ENCODE measurements around the gene KRT73. TPM values are rescaled to one million over a fixed set of nuclear protein-coding genes. Genes with fewer than 3 reads are reported as not detected.

Gene KRT73
- total RNA-seq, 1 experiment from 2014 or later = not detected

GRCh38 chr12:52622349-52622748, 4.0 kb upstream of the KRT73 start:
- no peak for DNase-seq (ENCODE audit: low spot score)

GRCh38 chr12:52618866-52619265, 507 bp upstream of the KRT73 start:
- DNase-seq (ENCODE audit: low spot score) = no peak

- no peak for DNase-seq (ENCODE audit: low spot score)
Observed at GRCh38 chr12:52617403-52617785, 965 bp downstream of the KRT73 start.

GRCh38 chr12:52616680-52617402, 1.5 kb downstream of the KRT73 start:
- DNase-seq (ENCODE audit: low spot score) = no peak

- no peak for DNase-seq (ENCODE audit: low spot score)
Observed at GRCh38 chr12:52615912-52616311, 2.4 kb downstream of the KRT73 start.

GRCh38 chr12:52615208-52615868, 3.0 kb downstream of the KRT73 start:
- DNase-seq (ENCODE audit: low spot score) = no peak

GRCh38 chr12:52614381-52615207, 3.8 kb downstream of the KRT73 start:
- DNase-seq (ENCODE audit: low spot score) = no peak

GRCh38 chr12:52613384-52614030, 4.9 kb downstream of the KRT73 start:
- DNase-seq (ENCODE audit: low spot score) = no peak

- no peak for DNase-seq (ENCODE audit: low spot score)
Observed at GRCh38 chr12:52612431-52613383, 5.7 kb downstream of the KRT73 start.

GRCh38 chr12:52611080-52611468, 7.3 kb downstream of the KRT73 start:
- no peak for DNase-seq (ENCODE audit: low spot score)

GRCh38 chr12:52608826-52609630, 9.3 kb downstream of the KRT73 start:
- DNase-seq (ENCODE audit: low spot score) = no peak

- no peak for DNase-seq (ENCODE audit: low spot score)
Observed at GRCh38 chr12:52608161-52608560, 10.2 kb downstream of the KRT73 start.

- no peak for DNase-seq (ENCODE audit: low spot score)
Observed at GRCh38 chr12:52607314-52607713, 11.0 kb downstream of the KRT73 start.

GRCh38 chr12:52606581-52607218, 11.7 kb downstream of the KRT73 start:
- no peak for DNase-seq (ENCODE audit: low spot score)

- no peak for DNase-seq (ENCODE audit: low spot score)
Observed at GRCh38 chr12:52606096-52606495, 12.3 kb downstream of the KRT73 start.

GRCh38 chr12:52605542-52605941, 12.8 kb downstream of the KRT73 start:
- no peak for DNase-seq (ENCODE audit: low spot score)

- no peak for DNase-seq (ENCODE audit: low spot score)
Observed at GRCh38 chr12:52604859-52605258, 13.5 kb downstream of the KRT73 start.

- DNase-seq (ENCODE audit: low spot score) = no peak
Observed at GRCh38 chr12:52603314-52603713, 15.0 kb downstream of the KRT73 start.

GRCh38 chr12:52602552-52602951, 15.8 kb downstream of the KRT73 start:
- no peak for DNase-seq (ENCODE audit: low spot score)

- no peak for DNase-seq (ENCODE audit: low spot score)
Observed at GRCh38 chr12:52601671-52602070, 16.7 kb downstream of the KRT73 start.

All from A172 (cell line).